H54 (cell line): ENCODE results near the gene METRN.

Experiments
- DNase-seq: peaks from one replicate; pipeline ENCODE4 v3.0.0; 2011; ENCODE audit warnings: low spot score, mixed read lengths; ENCODE audit not compliant: insufficient read length
- FAIRE-seq: peaks from 3 replicates; lab custom pipeline; 2011; peaks lifted over from hg19 to GRCh38; lab: Jason Lieb, UNC
- POLR2A ChIP-seq: IDR thresholded peaks from 2 replicates; pipeline ENCODE4 v1.6.1; 2011; ENCODE audit warnings: low read depth, mild to moderate bottlenecking, low read length

Gene METRN

GRCh38 chr16:674214-674881 lies 40.6 kb upstream of the METRN start:
- no peak for TF ChIP-seq POLR2A
- no peak for FAIRE-seq

GRCh38 chr16:674968-675883 lies 39.7 kb upstream of the METRN start, which contains the start of gene RHBDL1:
Gene RHBDL1, plus strand, starts transcription at chr16:675671. Its CDS starts 120 bp downstream, at chr16:675791.
- no peak for FAIRE-seq
- no peak for DNase-seq
- TF ChIP-seq POLR2A = no peak

More at GRCh38 chr16:674214-674881, 40.6 kb upstream of the METRN start:
- DNase-seq = no peak

- FAIRE-seq (no peak), DNase-seq (no peak)
- TF ChIP-seq POLR2A = no peak
Measured at GRCh38 chr16:675884-676564, 38.9 kb upstream of the METRN start.

- FAIRE-seq (no peak), DNase-seq (no peak)
- no peak for TF ChIP-seq POLR2A
Measured at GRCh38 chr16:676565-676902, 38.4 kb upstream of the METRN start.

GRCh38 chr16:676913-677312 lies 38.0 kb upstream of the METRN start:
- no peak for TF ChIP-seq POLR2A
- no peak for DNase-seq
- no peak for FAIRE-seq

GRCh38 chr16:677316-678190 lies 37.4 kb upstream of the METRN start:
- no peak for FAIRE-seq
- DNase-seq = no peak
- no peak for TF ChIP-seq POLR2A

GRCh38 chr16:678209-678857 lies 36.6 kb upstream of the METRN start:
- FAIRE-seq (no peak), DNase-seq (no peak)
- TF ChIP-seq POLR2A = no peak

GRCh38 chr16:678858-679813 lies 35.8 kb upstream of the METRN start:
- FAIRE-seq (no peak), DNase-seq (peak; percentile 61)
- TF ChIP-seq POLR2A = peak; percentile 43; the same call in 1 of the 2 replicates

GRCh38 chr16:679814-680624 lies 34.9 kb upstream of the METRN start, which contains the start of gene STUB1:
Gene STUB1, plus strand, starts transcription at chr16:680410. Its CDS starts 116 bp downstream, at chr16:680526.
- DNase-seq (peak; percentile 83), FAIRE-seq (no peak)
- TF ChIP-seq POLR2A = peak; percentile 83

- FAIRE-seq (no peak), DNase-seq (no peak)
- TF ChIP-seq POLR2A = no peak
Measured at GRCh38 chr16:680625-680945, 34.3 kb upstream of the METRN start.
